GOT3 (cell line): Measurements from ENCODE around the gene USH1G.
"Not testable (repeated sequence)": the region's sequence is repeated elsewhere in the genome, so short reads cannot be mapped to it uniquely, and the experiment has no call there.

Source experiments
- DNase-seq: peaks from one replicate; lab custom pipeline; 2025; ENCODE audit warnings: mixed read lengths; lab: John Stamatoyannopoulos, UW

Gene USH1G

GRCh38 chr17:74930535-74931036, 7.5 kb upstream of the USH1G start:
- DNase-seq: no peak

GRCh38 chr17:74928786-74929185, 5.7 kb upstream of the USH1G start:
- no peak for DNase-seq

- DNase-seq: no peak
Observed at GRCh38 chr17:74925242-74925641, 2.2 kb upstream of the USH1G start.

GRCh38 chr17:74924250-74924948, 1.3 kb upstream of the USH1G start, which contains the start of gene OTOP2:
OTOP2 (plus strand) TSS chr17:74924273; CDS start chr17:74924633, 360 bp downstream.
- DNase-seq: no peak

GRCh38 chr17:74923538-74924249, 639 bp upstream of the USH1G start:
- peak; percentile 3 for DNase-seq

- DNase-seq: no peak
Observed at GRCh38 chr17:74922172-74922571, 883 bp downstream of the USH1G start.

- no peak for DNase-seq
Observed at GRCh38 chr17:74921769-74922168, 1.3 kb downstream of the USH1G start.

GRCh38 chr17:74921026-74921681, 1.9 kb downstream of the USH1G start:
- no peak for DNase-seq

- no peak for DNase-seq
Observed at GRCh38 chr17:74920642-74921025, 2.4 kb downstream of the USH1G start.

GRCh38 chr17:74920306-74920620, 2.8 kb downstream of the USH1G start:
- DNase-seq: no peak

- no peak for DNase-seq
Observed at GRCh38 chr17:74919440-74920305, 3.4 kb downstream of the USH1G start.

GRCh38 chr17:74918906-74919305, 4.1 kb downstream of the USH1G start:
- no peak for DNase-seq

- no peak for DNase-seq
Observed at GRCh38 chr17:74917430-74917829, 5.6 kb downstream of the USH1G start.

GRCh38 chr17:74916851-74917199, 6.2 kb downstream of the USH1G start:
- DNase-seq: no peak

- no peak for DNase-seq
Observed at GRCh38 chr17:74916136-74916850, 6.8 kb downstream of the USH1G start.

- not testable (repeated sequence) for DNase-seq
Observed at GRCh38 chr17:74911423-74911822, 11.6 kb downstream of the USH1G start.

GRCh38 chr17:74909097-74909496, 14.0 kb downstream of the USH1G start:
- not testable (repeated sequence) for DNase-seq

- DNase-seq: no peak
Observed at GRCh38 chr17:74907012-74907411, 16.0 kb downstream of the USH1G start.

GRCh38 chr17:74906214-74906793, 16.8 kb downstream of the USH1G start:
- DNase-seq: not testable (repeated sequence)

- no peak for DNase-seq
Observed at GRCh38 chr17:74904687-74905409, 18.2 kb downstream of the USH1G start.
